ENCODE measurements around the gene HDGF. TPM values are rescaled to one million over a fixed set of nuclear protein-coding genes. Genes with fewer than 3 reads are reported as not detected.

Gene HDGF
- total RNA-seq, 1 donor from 2014 or later: 248 TPM

- intact Hi-C loops (cut with micrococcal nuclease): loop anchor here (1.0 kb wide), 7 partner anchors 12 to 272 kb away; partner anchors contain the start of genes GPATCH4, HDGF, MRPL24 and PRCC
These were observed 22.6 kb downstream of the HDGF start, which contains the start of gene ISG20L2 for GRCh38 chr1:156728599-156729462. TSS of gene ISG20L2 (minus strand) at chr1:156728766. CDS start at chr1:156727652, 1,114 bp downstream.

GRCh38 chr1:156727926-156728598 is 23.4 kb downstream of the HDGF start, which contains the start of gene METTL25B:
TSS of gene METTL25B (plus strand) at chr1:156728469. CDS start at chr1:156729105, 636 bp downstream.
- intact Hi-C loops (cut with micrococcal nuclease): loop anchor here (1.0 to 2.0 kb wide), 8 partner anchors 13 to 445 kb away; partner anchors contain the start of genes GPATCH4, HDGF, MRPL24 and PRCC

- intact Hi-C loops (cut with micrococcal nuclease): loop anchor here (2.0 kb wide), 1 partner anchor 445 kb away; the partner anchor contains the start of gene SMG5
These were observed 24.0 kb downstream of the HDGF start for GRCh38 chr1:156727492-156727891.

GRCh38 chr1:156726549-156727226 is 24.8 kb downstream of the HDGF start:
- intact Hi-C loops (cut with micrococcal nuclease): loop anchor here (1.0 to 2.0 kb wide), 7 partner anchors 20 to 444 kb away; partner anchors contain the start of genes NTRK1 and SMG5

- intact Hi-C loops (cut with micrococcal nuclease): loop anchor here (1.0 to 2.0 kb wide), 9 partner anchors 19 to 443 kb away; partner anchors contain the start of genes NTRK1 and SMG5
These were observed 25.7 kb downstream of the HDGF start for GRCh38 chr1:156725683-156726280.

- intact Hi-C loops (cut with micrococcal nuclease): no loop called here
These were observed 29.9 kb downstream of the HDGF start for GRCh38 chr1:156721535-156721934.

- intact Hi-C loops (cut with micrococcal nuclease): no loop called here
These were observed 30.3 kb downstream of the HDGF start for GRCh38 chr1:156721131-156721530.

- intact Hi-C loops (cut with micrococcal nuclease): no loop called here
These were observed 34.1 kb downstream of the HDGF start for GRCh38 chr1:156717351-156717750.

GRCh38 chr1:156714830-156715229 is 36.6 kb downstream of the HDGF start:
- intact Hi-C loops (cut with micrococcal nuclease): no loop called here

GRCh38 chr1:156712626-156713025 is 38.8 kb downstream of the HDGF start:
- intact Hi-C loops (cut with micrococcal nuclease): no loop called here

GRCh38 chr1:156711011-156711817 is 40.3 kb downstream of the HDGF start:
- intact Hi-C loops (cut with micrococcal nuclease): no loop called here

GRCh38 chr1:156709757-156710489 is 41.6 kb downstream of the HDGF start:
- intact Hi-C loops (cut with micrococcal nuclease): loop anchor here (5.0 kb wide), 1 partner anchor 182 kb away; the partner anchor contains the start of gene PEAR1

- intact Hi-C loops (cut with micrococcal nuclease): loop anchor here (5.0 kb wide), 1 partner anchor 183 kb away; the partner anchor contains the start of gene PEAR1
These were observed 42.4 kb downstream of the HDGF start for GRCh38 chr1:156709031-156709430.

GRCh38 chr1:156708218-156708661 is 43.2 kb downstream of the HDGF start:
- intact Hi-C loops (cut with micrococcal nuclease): loop anchor here (5.0 kb wide), 1 partner anchor 184 kb away; the partner anchor contains the start of gene PEAR1

GRCh38 chr1:156707417-156708217 is 43.9 kb downstream of the HDGF start:
- intact Hi-C loops (cut with micrococcal nuclease): loop anchor here (5.0 kb wide), 1 partner anchor 185 kb away; the partner anchor contains the start of gene PEAR1

GRCh38 chr1:156706657-156707416 is 44.6 kb downstream of the HDGF start:
- intact Hi-C loops (cut with micrococcal nuclease): loop anchor here (1.0 to 5.0 kb wide), 5 partner anchors 18 to 185 kb away; partner anchors contain the start of gene PEAR1
